AG09319 (cell line): ENCODE results near the gene TMEM263.
"Not testable (repeated sequence)": the region's sequence is repeated elsewhere in the genome, so short reads cannot be mapped to it uniquely, and the experiment has no call there.

Source experiments
- DNase-seq: peaks from one replicate; pipeline ENCODE4 v3.0.0-alpha.2; 2010; ENCODE audit warnings: low read depth; ENCODE audit errors: extremely low read depth
- CTCF ChIP-seq: IDR thresholded peaks from 2 replicates; pipeline ENCODE4 v1.5.1; 2011; ENCODE audit warnings: low read depth, mild to moderate bottlenecking, inconsistent platforms, low read length, moderate library complexity

Gene TMEM263

DNA sequence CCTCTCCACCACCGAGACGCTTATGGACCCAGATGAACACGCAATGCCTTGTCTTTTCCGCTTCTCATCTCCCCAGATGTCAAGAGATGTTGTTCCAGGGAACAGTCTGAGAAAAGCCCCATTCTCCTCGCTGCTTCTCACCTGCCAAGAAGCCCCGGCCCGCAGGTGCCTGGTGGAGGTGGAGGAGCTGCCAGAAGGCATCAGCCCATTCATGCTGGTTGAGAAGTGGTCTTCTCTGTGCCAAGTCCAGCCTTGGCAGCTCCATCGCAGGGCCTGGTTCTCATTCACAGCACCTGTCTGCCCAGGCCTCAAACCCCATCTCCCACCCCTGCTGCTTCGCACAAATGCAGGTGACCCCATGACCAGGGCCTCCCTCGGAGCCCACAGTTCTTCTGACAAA lies 42.3 kb upstream of the TMEM263 start:
- no peak for TF ChIP-seq CTCF
- DNase-seq: no peak

DNA sequence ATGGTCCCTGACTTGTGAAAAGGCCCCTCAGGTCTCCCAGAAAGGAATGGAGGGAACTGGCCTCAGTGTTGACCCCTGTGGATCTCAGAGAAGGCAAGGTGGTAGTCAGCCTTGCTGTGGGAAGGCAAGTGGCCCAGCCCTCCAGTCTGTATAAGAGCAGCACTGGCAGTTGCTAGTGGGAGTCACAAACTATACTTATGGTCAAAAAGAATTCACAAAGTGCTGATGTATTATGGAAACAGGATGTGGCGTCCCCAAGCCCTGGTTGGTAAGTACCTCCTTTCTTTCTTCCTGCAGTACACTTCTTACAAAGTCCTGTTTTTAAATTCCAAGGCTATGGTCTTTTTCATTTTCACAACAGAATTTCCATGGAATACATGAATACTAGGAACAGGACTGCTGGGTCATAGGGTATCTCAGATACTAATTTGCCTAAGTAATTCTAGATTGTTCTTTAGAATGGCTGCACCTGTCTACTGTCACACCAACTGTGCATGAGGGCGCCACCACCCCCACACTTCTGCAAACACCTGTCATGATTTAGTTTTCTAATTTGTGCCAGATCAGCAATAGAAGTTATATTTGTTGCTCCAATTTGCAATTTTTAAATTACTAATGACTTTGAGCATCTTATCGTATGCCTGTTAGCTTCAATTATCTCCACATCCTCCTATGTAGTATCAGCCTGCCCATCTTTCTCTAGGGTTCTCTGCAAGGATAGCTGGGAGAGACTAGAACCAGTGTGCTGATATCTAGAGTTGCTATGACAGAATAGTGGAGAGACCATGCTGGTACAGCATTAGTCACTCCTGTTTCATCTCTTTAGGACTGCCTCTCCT lies 40.7 kb upstream of the TMEM263 start:
- TF ChIP-seq CTCF: no peak
- no peak for DNase-seq

DNA sequence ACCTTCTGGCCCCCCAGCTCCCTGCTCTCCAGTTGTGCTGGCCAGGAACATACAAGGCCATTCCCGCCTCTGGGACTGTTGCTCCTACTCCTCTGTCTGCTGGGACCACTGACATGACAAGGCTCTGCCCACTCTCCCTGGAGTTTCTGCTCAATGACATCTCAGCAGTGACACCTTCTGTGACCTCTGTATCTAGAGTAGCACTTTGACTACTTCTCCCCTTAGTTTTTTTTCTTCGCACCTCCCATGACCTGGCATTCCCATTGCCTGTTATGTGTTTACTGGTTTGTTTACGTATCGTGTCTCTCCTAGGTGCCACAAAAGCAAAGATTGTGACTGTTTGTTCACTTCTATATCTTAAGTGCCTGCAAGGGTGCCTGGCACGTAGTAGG lies 40.1 kb upstream of the TMEM263 start:
- no peak for DNase-seq
- no peak for TF ChIP-seq CTCF

GRCh38 chr12:106917503-106917902 lies 38.2 kb upstream of the TMEM263 start:
- TF ChIP-seq CTCF: no peak
- no peak for DNase-seq

GRCh38 chr12:106918746-106919145 lies 37.0 kb upstream of the TMEM263 start:
- TF ChIP-seq CTCF: peak; percentile 32
- DNase-seq: no peak

DNA sequence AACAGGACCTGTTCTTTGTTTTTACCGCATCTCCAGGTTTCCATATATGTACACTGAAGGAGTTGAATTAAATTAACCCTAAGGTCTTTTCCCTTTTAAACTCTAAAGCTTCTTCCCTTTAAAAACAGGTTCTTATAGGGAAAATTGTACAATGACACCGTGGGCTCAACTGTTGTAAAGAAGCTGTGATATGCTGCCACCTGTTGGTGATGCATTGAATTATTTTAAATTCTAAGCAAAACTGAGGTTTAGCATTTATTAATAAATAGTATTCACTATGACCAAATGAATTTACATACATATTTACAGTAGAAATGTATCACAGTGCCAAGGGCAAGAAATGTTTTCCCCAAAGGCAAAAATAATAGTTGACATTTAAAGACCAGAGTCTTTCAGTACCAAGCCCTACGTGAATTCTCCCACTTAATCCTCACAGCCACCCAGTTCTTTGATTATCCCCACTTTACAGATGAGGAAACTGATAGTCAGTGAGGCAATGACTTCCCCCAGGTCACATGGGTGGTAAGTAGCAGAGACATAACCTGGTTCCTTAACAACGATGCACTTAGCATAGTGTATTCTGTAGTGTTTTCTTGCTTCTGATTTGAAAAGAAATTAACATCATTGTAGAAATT lies 35.7 kb upstream of the TMEM263 start:
- peak; percentile 15 for DNase-seq
- TF ChIP-seq CTCF: peak; percentile 69

GRCh38 chr12:106921976-106922375 lies 33.7 kb upstream of the TMEM263 start:
- DNase-seq: not testable (repeated sequence)

DNA sequence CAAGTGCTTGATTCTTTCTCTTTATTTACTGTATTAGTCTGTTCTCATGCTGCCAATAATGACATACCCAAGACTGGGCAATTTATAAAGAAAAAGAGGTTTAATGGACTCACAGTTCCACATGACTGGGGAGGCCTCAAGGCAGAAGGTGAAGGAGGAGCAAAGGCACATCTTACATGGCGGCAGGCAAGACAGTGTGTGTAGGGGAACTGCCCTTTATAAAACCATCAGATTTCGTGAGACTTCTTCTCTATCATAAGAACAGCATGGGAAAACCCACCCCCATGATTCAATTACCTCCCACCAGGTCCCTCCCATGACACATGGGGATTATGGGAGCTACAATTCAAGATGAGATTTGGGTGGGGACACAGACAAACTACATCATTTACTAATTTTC lies 32.1 kb upstream of the TMEM263 start:
- not testable (repeated sequence) for DNase-seq
